ENCODE results near the gene AP1M2. TPM values are rescaled to one million over a fixed set of nuclear protein-coding genes. Genes with fewer than 3 reads are reported as not detected.

AP1M2 gene
- polyA plus RNA-seq, 1 donor (not counting 4 experiments of a cell fraction or from before 2014, with no cell fraction given): 83.1 TPM

DNA sequence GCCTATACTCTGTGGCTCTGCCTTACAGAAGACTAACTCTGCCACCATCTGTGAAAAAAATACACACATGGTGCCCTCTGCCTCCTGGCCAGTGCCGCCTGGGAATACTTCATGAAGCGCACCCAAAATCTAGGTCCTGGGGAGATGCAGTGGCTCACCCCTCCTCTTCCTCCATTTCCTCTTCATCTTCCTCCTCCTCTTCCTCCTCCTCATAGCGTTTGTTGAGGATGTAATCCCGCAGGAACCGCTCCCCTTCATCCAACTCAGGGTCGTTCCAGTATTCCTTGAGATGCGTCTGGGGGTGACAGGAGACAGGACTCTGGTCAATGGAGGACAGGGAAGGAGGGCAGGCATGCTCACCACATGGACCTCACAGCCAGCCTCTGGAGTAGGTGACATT, 27.0 kb downstream of the AP1M2 start:
- H3K9ac ChIP-seq (ENCODE audit: control insufficient read depth, extremely low read depth, insufficient read depth, low read length): no peak overlapping the region
- H3K4me2 ChIP-seq (ENCODE audit: control insufficient read depth, extremely low read depth, insufficient read depth, low read depth, low read length): no peak overlapping the region
- FAIRE-seq (no peak), DNase-seq (ENCODE audit: low read depth, low spot score) (no peak)
- H3K9me3 ChIP-seq (ENCODE audit: control insufficient read depth, low read depth, low read length): no peaks in the 10 kb centered on the region
- H3K4me1 ChIP-seq (ENCODE audit: control insufficient read depth, extremely low read depth, insufficient read depth, low read length): peaks cover 21% of the 10 kb centered on the region
- no peaks in the 10 kb centered on the region for H4K20me1 ChIP-seq (ENCODE audit: control insufficient read depth, extremely low read depth, insufficient read depth, low read length)
- TF ChIP-seq, protein P1, sequence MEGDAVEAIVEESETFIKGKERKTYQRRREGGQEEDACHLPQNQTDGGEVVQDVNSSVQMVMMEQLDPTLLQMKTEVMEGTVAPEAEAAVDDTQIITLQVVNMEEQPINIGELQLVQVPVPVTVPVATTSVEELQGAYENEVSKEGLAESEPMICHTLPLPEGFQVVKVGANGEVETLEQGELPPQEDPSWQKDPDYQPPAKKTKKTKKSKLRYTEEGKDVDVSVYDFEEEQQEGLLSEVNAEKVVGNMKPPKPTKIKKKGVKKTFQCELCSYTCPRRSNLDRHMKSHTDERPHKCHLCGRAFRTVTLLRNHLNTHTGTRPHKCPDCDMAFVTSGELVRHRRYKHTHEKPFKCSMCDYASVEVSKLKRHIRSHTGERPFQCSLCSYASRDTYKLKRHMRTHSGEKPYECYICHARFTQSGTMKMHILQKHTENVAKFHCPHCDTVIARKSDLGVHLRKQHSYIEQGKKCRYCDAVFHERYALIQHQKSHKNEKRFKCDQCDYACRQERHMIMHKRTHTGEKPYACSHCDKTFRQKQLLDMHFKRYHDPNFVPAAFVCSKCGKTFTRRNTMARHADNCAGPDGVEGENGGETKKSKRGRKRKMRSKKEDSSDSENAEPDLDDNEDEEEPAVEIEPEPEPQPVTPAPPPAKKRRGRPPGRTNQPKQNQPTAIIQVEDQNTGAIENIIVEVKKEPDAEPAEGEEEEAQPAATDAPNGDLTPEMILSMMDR (optimal IDR thresholded peaks at IDR 0.05 in 1 of 3, IDR thresholded peaks at IDR 0.05 in 1 of 3, conservative IDR thresholded peaks at IDR 0.05 in 1 of 3; ENCODE audit: extremely low read depth in 1 of 3, insufficient read depth in 2 of 3, low read length in 3 of 3): no peak
- no peak for TF ChIP-seq EZH2 (IDR thresholded peaks at IDR 0.05; ENCODE audit: low read length)
- no peak overlapping the region for H2AFZ ChIP-seq (ENCODE audit: control insufficient read depth, low read length)
- H3K9me1 ChIP-seq (ENCODE audit: control insufficient read depth, extremely low read depth, insufficient read depth, low read length): no peaks in the 10 kb centered on the region
- peaks cover 14% of the 10 kb centered on the region for H3K79me2 ChIP-seq (ENCODE audit: control insufficient read depth, insufficient read depth, low read length)
- no peaks in the 10 kb centered on the region for H3K27me3 ChIP-seq (ENCODE audit: control insufficient read depth, extremely low read depth, insufficient read depth, low read length)
- no peak overlapping the region for H3K27ac ChIP-seq (ENCODE audit: control insufficient read depth, insufficient read depth, low read length)
- H3K4me3 ChIP-seq (ENCODE audit: control insufficient read depth in 2 of 3, extremely low read depth in 1 of 3, insufficient read depth in 2 of 3, low read depth in 1 of 3, low read length in 3 of 3): no peak overlapping the region
- dilution Hi-C loops (cut with MboI; ENCODE audit: extremely low pct_ligation_motif_present, low sequenced_read_pairs): no loop called here
- H3K36me3 ChIP-seq (ENCODE audit: control insufficient read depth in 2 of 2, extremely low read depth in 1 of 2, insufficient read depth in 2 of 2, low read length in 2 of 2): peaks cover 23 to 46% of the 10 kb centered on the region in 2 experiments

DNA sequence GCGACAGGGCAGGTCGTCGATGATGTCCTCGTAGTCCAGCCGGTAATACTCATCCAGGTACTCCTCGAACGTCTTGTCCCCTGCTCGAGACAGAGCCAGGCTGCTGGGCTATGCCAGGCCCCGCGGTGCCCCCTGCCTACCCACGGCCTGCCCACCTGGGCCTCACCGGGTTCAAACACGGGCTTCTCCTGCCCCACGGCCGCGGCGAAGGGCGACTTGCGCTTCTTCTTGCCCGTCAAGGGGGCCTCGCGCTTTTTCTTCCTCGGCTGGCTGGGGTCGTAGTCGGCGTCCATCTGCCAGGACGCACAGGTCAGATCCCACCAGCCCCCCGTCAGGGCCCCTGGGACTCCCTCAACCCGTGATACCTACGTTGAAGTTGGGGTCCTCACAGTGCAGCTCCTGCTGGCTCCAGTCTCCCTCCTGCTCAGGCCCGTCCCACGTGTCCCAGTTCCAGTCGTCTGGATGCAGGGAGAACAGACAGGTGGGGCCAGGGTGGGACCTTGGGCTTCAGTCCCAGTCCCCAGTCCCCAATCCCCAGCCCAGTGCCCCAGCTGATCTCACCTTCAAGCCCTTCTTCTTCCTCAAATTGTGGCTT, 29.4 kb downstream of the AP1M2 start:
- Histone ChIP-seq H3K79me2 (ENCODE audit: control insufficient read depth, insufficient read depth, low read length) (peaks cover 3% of the 10 kb centered on the region), H3K4me3 (ENCODE audit: control insufficient read depth in 2 of 3, extremely low read depth in 1 of 3, insufficient read depth in 2 of 3, low read depth in 1 of 3, low read length in 3 of 3) (no peak overlapping the region), H3K27ac (ENCODE audit: control insufficient read depth, insufficient read depth, low read length) (no peak overlapping the region), H3K4me1 (ENCODE audit: control insufficient read depth, extremely low read depth, insufficient read depth, low read length) (peaks cover 34% of the 10 kb centered on the region), H3K27me3 (ENCODE audit: control insufficient read depth, extremely low read depth, insufficient read depth, low read length) (no peaks in the 10 kb centered on the region), H4K20me1 (ENCODE audit: control insufficient read depth, extremely low read depth, insufficient read depth, low read length) (peaks cover 11% of the 10 kb centered on the region), H3K9me1 (ENCODE audit: control insufficient read depth, extremely low read depth, insufficient read depth, low read length) (no peaks in the 10 kb centered on the region), H2AFZ (ENCODE audit: control insufficient read depth, low read length) (no peak overlapping the region), H3K4me2 (ENCODE audit: control insufficient read depth, extremely low read depth, insufficient read depth, low read depth, low read length) (no peak overlapping the region), H3K36me3 (ENCODE audit: control insufficient read depth in 2 of 2, extremely low read depth in 1 of 2, insufficient read depth in 2 of 2, low read length in 2 of 2) (peaks cover 31 to 57% of the 10 kb centered on the region in 2 experiments), H3K9ac (ENCODE audit: control insufficient read depth, extremely low read depth, insufficient read depth, low read length) (no peak overlapping the region), H3K9me3 (ENCODE audit: control insufficient read depth, low read depth, low read length) (no peaks in the 10 kb centered on the region)
- dilution Hi-C loops (cut with MboI; ENCODE audit: extremely low pct_ligation_motif_present, low sequenced_read_pairs): loop anchor here (5.0 kb wide), 1 partner anchor 45 kb away; no protein-coding TSS in a partner anchor
- FAIRE-seq: no peak
- no peak for DNase-seq (ENCODE audit: low read depth, low spot score)
- TF ChIP-seq EZH2 (IDR thresholded peaks at IDR 0.05; ENCODE audit: low read length): no peak
- TF ChIP-seq, protein P1 (optimal IDR thresholded peaks at IDR 0.05 in 1 of 3, IDR thresholded peaks at IDR 0.05 in 1 of 3, conservative IDR thresholded peaks at IDR 0.05 in 1 of 3; ENCODE audit: extremely low read depth in 1 of 3, insufficient read depth in 2 of 3, low read length in 3 of 3): no peak

All from keratinocyte (primary cell).